Neural cell (in vitro differentiated cells): ENCODE measurements around the gene SLC9A1. TPM values are rescaled to one million over a fixed set of nuclear protein-coding genes. Genes with fewer than 3 reads are reported as not detected.

ENCODE experiments used
- H2AFZ ChIP-seq: fragments of 200-600, 300-800 bp; sonication (generic), shearing (Covaris generic); 2 replicates; pipeline ENCODE4 v1.6.0; 2014; ENCODE audit warnings: low read depth, mild to moderate bottlenecking, antibody characterized with exemption, low read length, moderate library complexity
- H3F3A ChIP-seq: fragments of 200-600 bp; shearing (Covaris generic); 2 replicates; pipeline ENCODE4 v1.6.1; 2016; ENCODE audit warnings: mild to moderate bottlenecking, moderate library complexity, mixed read lengths, antibody characterized with exemption, low read length; ENCODE audit not compliant: insufficient read depth, poor library complexity, severe bottlenecking
- H3K27ac ChIP-seq: fragments of 200-600, 300-800 bp; sonication (generic), shearing (Covaris generic); 2 replicates; pipeline ENCODE4 v1.5.1; 2014; ENCODE audit warnings: mild to moderate bottlenecking, low read length, moderate library complexity
- H3K27me3 ChIP-seq: fragments of 300-800, 200-600 bp; sonication (generic), shearing (Covaris generic); 2 replicates; pipeline ENCODE4 v1.6.0; 2014; ENCODE audit warnings: mild to moderate bottlenecking, low read depth, low read length, moderate library complexity; ENCODE audit not compliant: insufficient read depth
- H3K36me3 ChIP-seq: fragments of 300-800, 200-600 bp; sonication (generic), shearing (Covaris generic); 2 replicates; pipeline ENCODE4 v1.5.1; 2014; ENCODE audit warnings: mild to moderate bottlenecking, antibody characterized with exemption, low read length, moderate library complexity; ENCODE audit not compliant: insufficient read depth
- H3K4me2 ChIP-seq: fragments of 300-800, 200-600 bp; sonication (generic), shearing (Covaris generic); 2 replicates; pipeline ENCODE4 v1.6.0; 2014; ENCODE audit warnings: mild to moderate bottlenecking, low read length
- H3K4me3 ChIP-seq: fragments of 300-800, 200-600 bp; sonication (generic), shearing (Covaris generic); 2 replicates; pipeline ENCODE4 v1.5.1; 2014; ENCODE audit warnings: mild to moderate bottlenecking, low read length, moderate library complexity
- H3K79me2 ChIP-seq: fragments of 200-600 bp; shearing (Covaris generic); replicated peaks from 2 replicates; pipeline ENCODE4 v1.6.0; 2014; ENCODE audit warnings: mild to moderate bottlenecking, low read length, moderate library complexity; ENCODE audit not compliant: insufficient read depth
- H3K9ac ChIP-seq: fragments of 300-800, 200-600 bp; sonication (generic), shearing (Covaris generic); 2 replicates; pipeline ENCODE4 v1.6.1; 2016; ENCODE audit warnings: mild to moderate bottlenecking, low read length, mixed read lengths
- H3K9me2 ChIP-seq: fragments of 200-600 bp; shearing (Covaris generic); 2 replicates; pipeline ENCODE4 v1.6.1; 2016; ENCODE audit warnings: mild to moderate bottlenecking, low read length, mixed read lengths; ENCODE audit not compliant: insufficient read depth
- H3K9me3 ChIP-seq: fragments of 200-600, 300-800 bp; sonication (generic), shearing (Covaris generic); 2 replicates; pipeline ENCODE4 v1.6.1; 2016; ENCODE audit warnings: mild to moderate bottlenecking, mixed run types, low read length, moderate library complexity, mixed read lengths
- H4K20me1 ChIP-seq: fragments of 200-600 bp; shearing (Covaris generic); 2 replicates; pipeline ENCODE4 v1.6.1; 2016; ENCODE audit warnings: mild to moderate bottlenecking, mixed run types; ENCODE audit not compliant: insufficient read depth
- CTCF ChIP-seq: fragments of 450-650 bp; IDR thresholded peaks from 2 replicates; pipeline ENCODE4 v1.5.1; 2014; ENCODE audit warnings: antibody characterized with exemption, mild to moderate bottlenecking, moderate library complexity; ENCODE audit not compliant: poor library complexity, severe bottlenecking
- EP300 ChIP-seq: fragments of 450-650 bp; conservative IDR thresholded peaks from 2 replicates; pipeline ENCODE4 v1.6.1; 2014; ENCODE audit warnings: antibody characterized with exemption, mild to moderate bottlenecking, moderate library complexity; ENCODE audit not compliant: poor library complexity, severe bottlenecking
- EZH2 ChIP-seq: fragments of 200-600, 300-800 bp; shearing (Covaris generic), sonication (generic); IDR thresholded peaks from 2 replicates; pipeline ENCODE4 v1.6.1; 2014; ENCODE audit warnings: antibody characterized with exemption, low read length, borderline replicate concordance, mild to moderate bottlenecking; ENCODE audit not compliant: insufficient read depth, poor library complexity, severe bottlenecking
- MXI1 ChIP-seq: fragments of 450-650 bp; conservative IDR thresholded peaks from 2 replicates; pipeline ENCODE4 v1.6.1; 2014; ENCODE audit warnings: antibody characterized with exemption, mild to moderate bottlenecking; ENCODE audit not compliant: poor library complexity, severe bottlenecking
- POLR2AphosphoS5 ChIP-seq: IDR thresholded peaks from 2 replicates; pipeline ENCODE4 v1.6.1; 2012
- RAD21 ChIP-seq: fragments of 450-650 bp; conservative IDR thresholded peaks from 2 replicates; pipeline ENCODE4 v1.6.1; 2014; ENCODE audit warnings: antibody characterized with exemption, mild to moderate bottlenecking, moderate library complexity
- SMC3 ChIP-seq: fragments of 450-650 bp; conservative IDR thresholded peaks from 2 replicates; pipeline ENCODE4 v1.6.1; 2014; ENCODE audit warnings: antibody characterized with exemption, mild to moderate bottlenecking, moderate library complexity; ENCODE audit not compliant: poor library complexity
- TAF1 ChIP-seq: IDR thresholded peaks from 2 replicates; pipeline ENCODE4 v1.6.1; 2012; ENCODE audit warnings: low read depth
- polyA plus RNA-seq: library from polyadenylated mRNA; depleted of rRNA; stranded (reverse); fragments of >200 nt; gene quantifications from 2 replicates; pipeline ENCODE4 v1.2.3, GENCODE V29; 2014
- TF ChIP-seq, protein P1 (sequence below): IDR thresholded peaks from 2 replicates; pipeline ENCODE4 v1.6.1; 2012; ENCODE audit warnings: borderline replicate concordance

SLC9A1 gene
- polyA plus RNA-seq, 1 donor from 2014 or later: 1.5 TPM

- no peaks in the 10 kb centered on the region for H3K36me3 ChIP-seq
- H2AFZ ChIP-seq: no peak overlapping the region
- H3K27ac ChIP-seq: no peak overlapping the region
- no peaks in the 10 kb centered on the region for H3K9me3 ChIP-seq
- H3K27me3 ChIP-seq: no peaks in the 10 kb centered on the region
- H3K4me2 ChIP-seq: peak overlapping the region; percentile 48
- H3K9ac ChIP-seq: no peak overlapping the region
- H3K4me3 ChIP-seq: peak overlapping the region; percentile 71
- H3K9me2 ChIP-seq: no peaks in the 10 kb centered on the region
- H3K79me2 ChIP-seq: no peaks in the 10 kb centered on the region
- H4K20me1 ChIP-seq: no peaks in the 10 kb centered on the region
- no peaks in the 10 kb centered on the region for H3F3A ChIP-seq
- TF ChIP-seq CTCF: no peak
- no peak for TF ChIP-seq SMC3
- TF ChIP-seq TAF1: no peak
- no peak for TF ChIP-seq EP300
- TF ChIP-seq EZH2: no peak
- TF ChIP-seq, protein P1, sequence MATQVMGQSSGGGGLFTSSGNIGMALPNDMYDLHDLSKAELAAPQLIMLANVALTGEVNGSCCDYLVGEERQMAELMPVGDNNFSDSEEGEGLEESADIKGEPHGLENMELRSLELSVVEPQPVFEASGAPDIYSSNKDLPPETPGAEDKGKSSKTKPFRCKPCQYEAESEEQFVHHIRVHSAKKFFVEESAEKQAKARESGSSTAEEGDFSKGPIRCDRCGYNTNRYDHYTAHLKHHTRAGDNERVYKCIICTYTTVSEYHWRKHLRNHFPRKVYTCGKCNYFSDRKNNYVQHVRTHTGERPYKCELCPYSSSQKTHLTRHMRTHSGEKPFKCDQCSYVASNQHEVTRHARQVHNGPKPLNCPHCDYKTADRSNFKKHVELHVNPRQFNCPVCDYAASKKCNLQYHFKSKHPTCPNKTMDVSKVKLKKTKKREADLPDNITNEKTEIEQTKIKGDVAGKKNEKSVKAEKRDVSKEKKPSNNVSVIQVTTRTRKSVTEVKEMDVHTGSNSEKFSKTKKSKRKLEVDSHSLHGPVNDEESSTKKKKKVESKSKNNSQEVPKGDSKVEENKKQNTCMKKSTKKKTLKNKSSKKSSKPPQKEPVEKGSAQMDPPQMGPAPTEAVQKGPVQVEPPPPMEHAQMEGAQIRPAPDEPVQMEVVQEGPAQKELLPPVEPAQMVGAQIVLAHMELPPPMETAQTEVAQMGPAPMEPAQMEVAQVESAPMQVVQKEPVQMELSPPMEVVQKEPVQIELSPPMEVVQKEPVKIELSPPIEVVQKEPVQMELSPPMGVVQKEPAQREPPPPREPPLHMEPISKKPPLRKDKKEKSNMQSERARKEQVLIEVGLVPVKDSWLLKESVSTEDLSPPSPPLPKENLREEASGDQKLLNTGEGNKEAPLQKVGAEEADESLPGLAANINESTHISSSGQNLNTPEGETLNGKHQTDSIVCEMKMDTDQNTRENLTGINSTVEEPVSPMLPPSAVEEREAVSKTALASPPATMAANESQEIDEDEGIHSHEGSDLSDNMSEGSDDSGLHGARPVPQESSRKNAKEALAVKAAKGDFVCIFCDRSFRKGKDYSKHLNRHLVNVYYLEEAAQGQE: no peak
- no peak for TF ChIP-seq POLR2AphosphoS5
- TF ChIP-seq MXI1: no peak
- TF ChIP-seq RAD21: no peak
Observed at GRCh38 chr1:27152004-27152828, 2.7 kb downstream of the SLC9A1 start.

DNA sequence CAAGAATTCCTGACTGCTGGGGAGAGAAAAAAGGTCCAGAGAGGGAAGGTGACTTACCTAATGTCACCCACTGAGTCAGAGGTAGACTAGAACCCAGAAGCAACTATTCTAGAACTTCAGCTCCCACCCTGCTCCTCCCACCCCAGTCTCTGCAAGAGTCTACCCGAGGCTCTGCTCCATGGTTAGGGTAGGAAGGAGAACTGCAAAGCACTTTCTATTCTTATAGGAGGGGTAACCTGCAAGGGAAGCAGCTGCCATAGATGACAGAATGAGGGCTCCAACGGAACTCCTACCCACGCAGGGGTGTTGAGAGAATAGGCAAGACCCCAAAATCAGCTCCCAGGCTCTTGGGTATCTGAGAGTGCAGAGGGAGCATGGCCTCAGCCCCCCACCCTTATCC lies 4.3 kb downstream of the SLC9A1 start:
- Histone ChIP-seq H3K9ac (no peak overlapping the region), H3K9me3 (no peaks in the 10 kb centered on the region), H3K27me3 (no peaks in the 10 kb centered on the region), H2AFZ (no peak overlapping the region), H3K9me2 (no peaks in the 10 kb centered on the region), H3K27ac (no peak overlapping the region), H4K20me1 (no peaks in the 10 kb centered on the region), H3K4me3 (no peak overlapping the region), H3K79me2 (no peaks in the 10 kb centered on the region), H3K36me3 (no peaks in the 10 kb centered on the region), H3F3A (no peaks in the 10 kb centered on the region), H3K4me2 (no peak overlapping the region)
- TF ChIP-seq CTCF (no peak), MXI1 (no peak), POLR2AphosphoS5 (no peak), EP300 (no peak), SMC3 (no peak), TAF1 (no peak), EZH2 (no peak), RAD21 (no peak)
- TF ChIP-seq, protein P1: no peak
